Astrocyte (in vitro differentiated cells and primary cell): ENCODE results near the gene TSPAN14. TPM values are rescaled to one million over a fixed set of nuclear protein-coding genes. Genes with fewer than 3 reads are reported as not detected.

Experiments used
- DNase-seq: peaks from one replicate; pipeline ENCODE4 v3.0.0-alpha.2; 2010; ENCODE audit warnings: low read depth
- FAIRE-seq: peaks from 2 replicates; lab custom pipeline; 2011; peaks lifted over from hg19 to GRCh38; lab: Jason Lieb, UNC
- H2AFZ ChIP-seq: 2 replicates; pipeline ENCODE4 v1.6.0; 2012; ENCODE audit warnings: low read depth, low read length, inconsistent platforms
- H3K27ac ChIP-seq: 2 replicates; pipeline ENCODE4 v1.5.1; 2011; ENCODE audit warnings: low read depth, low read length, inconsistent platforms
- H3K27me3 ChIP-seq: 2 replicates; pipeline ENCODE4 v1.6.0; 2011; ENCODE audit warnings: low read length, inconsistent platforms; ENCODE audit not compliant: insufficient read depth
- H3K36me3 ChIP-seq: 2 replicates; pipeline ENCODE4 v1.5.1; 2011; ENCODE audit warnings: low read length, inconsistent platforms; ENCODE audit not compliant: insufficient read depth
- H3K4me1 ChIP-seq: 2 replicates; pipeline ENCODE4 v1.5.1; 2011; ENCODE audit warnings: low read length, inconsistent platforms; ENCODE audit not compliant: insufficient read depth
- H3K4me2 ChIP-seq: 2 replicates; pipeline ENCODE4 v1.6.0; 2012; ENCODE audit warnings: low read length, inconsistent platforms
- H3K4me3 ChIP-seq: 2 replicates; pipeline ENCODE4 v1.5.1; 2011; ENCODE audit warnings: low read depth, mild to moderate bottlenecking, low read length, inconsistent platforms; ENCODE audit not compliant: insufficient read depth
- H3K79me2 ChIP-seq: 2 replicates; pipeline ENCODE4 v1.6.0; 2012; ENCODE audit warnings: mild to moderate bottlenecking, low read length, inconsistent platforms; ENCODE audit not compliant: insufficient read depth
- H3K9ac ChIP-seq: 2 replicates; pipeline ENCODE4 v1.6.0; 2012; ENCODE audit warnings: mild to moderate bottlenecking, low read length, inconsistent platforms
- H3K9me3 ChIP-seq: 2 replicates; pipeline ENCODE4 v1.5.1; 2012; ENCODE audit warnings: low read depth, mild to moderate bottlenecking, low read length, inconsistent platforms; ENCODE audit not compliant: insufficient read depth
- H4K20me1 ChIP-seq: 2 replicates; pipeline ENCODE4 v1.6.0; 2012; ENCODE audit warnings: low read length, inconsistent platforms; ENCODE audit not compliant: insufficient read depth
- H3K27ac Mint-ChIP-seq: one replicate; pipeline ENCODE4 v1.8.0; 2021; ENCODE audit warnings: mild to moderate bottlenecking, mixed read lengths; ENCODE audit not compliant: unreplicated experiment
- H3K27me3 Mint-ChIP-seq: one replicate; pipeline ENCODE4 v1.8.0; 2021; ENCODE audit warnings: low read depth, mixed read lengths; ENCODE audit not compliant: unreplicated experiment
- H3K36me3 Mint-ChIP-seq: one replicate; pipeline ENCODE4 v1.8.0; 2021; ENCODE audit warnings: low read depth, mixed read lengths; ENCODE audit not compliant: unreplicated experiment
- H3K4me1 Mint-ChIP-seq: one replicate; pipeline ENCODE4 v1.8.0; 2021; ENCODE audit warnings: low read depth, mixed read lengths; ENCODE audit not compliant: unreplicated experiment
- H3K4me3 Mint-ChIP-seq: one replicate; pipeline ENCODE4 v1.8.0; 2021; ENCODE audit warnings: mild to moderate bottlenecking, moderate library complexity, mixed read lengths; ENCODE audit not compliant: unreplicated experiment
- H3K9me3 Mint-ChIP-seq: one replicate; pipeline ENCODE4 v1.8.0; 2021; ENCODE audit warnings: mild to moderate bottlenecking, mixed read lengths; ENCODE audit not compliant: unreplicated experiment
- EZH2 ChIP-seq: IDR thresholded peaks from 2 replicates; pipeline ENCODE4 v1.6.1; 2012; ENCODE audit warnings: mild to moderate bottlenecking, low read length, inconsistent platforms; ENCODE audit not compliant: insufficient read depth
- total RNA-seq: library from RNA; stranded (reverse); gene quantifications from 2 replicates; pipeline ENCODE4 v1.2.1, GENCODE V29; 2021
- TF ChIP-seq, protein P1 (sequence below): IDR thresholded peaks from 2 replicates; pipeline ENCODE4 v1.5.1; 2011; ENCODE audit warnings: low read depth, mild to moderate bottlenecking, inconsistent platforms, low read length, moderate library complexity; ENCODE audit not compliant: insufficient read depth

Gene TSPAN14
- total RNA-seq, 1 donor from 2014 or later, result 140 TPM

DNA sequence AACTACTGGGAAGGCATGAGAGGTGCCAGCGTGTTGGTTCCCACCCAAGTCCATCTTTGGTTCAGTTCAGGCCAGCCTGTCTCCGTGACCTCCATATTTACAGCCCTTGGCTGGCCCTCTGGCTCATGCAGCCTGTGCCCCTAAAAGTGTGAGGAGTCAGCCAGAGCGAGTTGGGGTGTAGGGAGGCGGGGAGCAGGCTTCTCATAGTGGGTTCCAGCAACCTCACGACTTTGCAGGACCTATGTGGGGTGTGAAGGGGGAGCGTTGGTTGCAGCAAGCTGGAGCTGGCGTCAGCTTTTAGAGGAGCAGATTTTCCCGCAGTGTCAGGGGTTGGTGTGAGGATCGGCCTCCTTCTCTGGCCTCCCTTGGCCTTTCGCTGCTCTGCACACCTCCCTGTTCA, 9.8 kb downstream of the TSPAN14 start:
- H4K20me1 ChIP-seq, result peaks cover 91% of the 10 kb centered on the region
- H3K9ac ChIP-seq, result no peak overlapping the region
- H3K27me3 Mint-ChIP-seq, result no peaks in the 10 kb centered on the region
- H3K27me3 ChIP-seq, result no peaks in the 10 kb centered on the region
- peaks cover 70% of the 10 kb centered on the region for H3K4me1 ChIP-seq
- FAIRE-seq (no peak), DNase-seq (no peak)
- no peak overlapping the region for H3K4me3 ChIP-seq
- H3K36me3 Mint-ChIP-seq, result peaks cover 3% of the 10 kb centered on the region
- H3K4me1 Mint-ChIP-seq, result peaks cover 91% of the 10 kb centered on the region
- H3K27ac Mint-ChIP-seq, result peak overlapping the region; percentile 83
- H3K79me2 ChIP-seq, result peaks cover 100% of the 10 kb centered on the region
- TF ChIP-seq, protein P1, sequence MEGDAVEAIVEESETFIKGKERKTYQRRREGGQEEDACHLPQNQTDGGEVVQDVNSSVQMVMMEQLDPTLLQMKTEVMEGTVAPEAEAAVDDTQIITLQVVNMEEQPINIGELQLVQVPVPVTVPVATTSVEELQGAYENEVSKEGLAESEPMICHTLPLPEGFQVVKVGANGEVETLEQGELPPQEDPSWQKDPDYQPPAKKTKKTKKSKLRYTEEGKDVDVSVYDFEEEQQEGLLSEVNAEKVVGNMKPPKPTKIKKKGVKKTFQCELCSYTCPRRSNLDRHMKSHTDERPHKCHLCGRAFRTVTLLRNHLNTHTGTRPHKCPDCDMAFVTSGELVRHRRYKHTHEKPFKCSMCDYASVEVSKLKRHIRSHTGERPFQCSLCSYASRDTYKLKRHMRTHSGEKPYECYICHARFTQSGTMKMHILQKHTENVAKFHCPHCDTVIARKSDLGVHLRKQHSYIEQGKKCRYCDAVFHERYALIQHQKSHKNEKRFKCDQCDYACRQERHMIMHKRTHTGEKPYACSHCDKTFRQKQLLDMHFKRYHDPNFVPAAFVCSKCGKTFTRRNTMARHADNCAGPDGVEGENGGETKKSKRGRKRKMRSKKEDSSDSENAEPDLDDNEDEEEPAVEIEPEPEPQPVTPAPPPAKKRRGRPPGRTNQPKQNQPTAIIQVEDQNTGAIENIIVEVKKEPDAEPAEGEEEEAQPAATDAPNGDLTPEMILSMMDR, result no peak
- TF ChIP-seq EZH2, result no peak
- H3K27ac ChIP-seq, result peak overlapping the region; percentile 61
- no peaks in the 10 kb centered on the region for H3K36me3 ChIP-seq
- peak overlapping the region; percentile 70 for H3K4me2 ChIP-seq
- no peaks in the 10 kb centered on the region for H3K9me3 Mint-ChIP-seq
- no peak overlapping the region for H3K4me3 Mint-ChIP-seq
- H2AFZ ChIP-seq, result no peak overlapping the region
- H3K9me3 ChIP-seq, result no peaks in the 10 kb centered on the region

DNA sequence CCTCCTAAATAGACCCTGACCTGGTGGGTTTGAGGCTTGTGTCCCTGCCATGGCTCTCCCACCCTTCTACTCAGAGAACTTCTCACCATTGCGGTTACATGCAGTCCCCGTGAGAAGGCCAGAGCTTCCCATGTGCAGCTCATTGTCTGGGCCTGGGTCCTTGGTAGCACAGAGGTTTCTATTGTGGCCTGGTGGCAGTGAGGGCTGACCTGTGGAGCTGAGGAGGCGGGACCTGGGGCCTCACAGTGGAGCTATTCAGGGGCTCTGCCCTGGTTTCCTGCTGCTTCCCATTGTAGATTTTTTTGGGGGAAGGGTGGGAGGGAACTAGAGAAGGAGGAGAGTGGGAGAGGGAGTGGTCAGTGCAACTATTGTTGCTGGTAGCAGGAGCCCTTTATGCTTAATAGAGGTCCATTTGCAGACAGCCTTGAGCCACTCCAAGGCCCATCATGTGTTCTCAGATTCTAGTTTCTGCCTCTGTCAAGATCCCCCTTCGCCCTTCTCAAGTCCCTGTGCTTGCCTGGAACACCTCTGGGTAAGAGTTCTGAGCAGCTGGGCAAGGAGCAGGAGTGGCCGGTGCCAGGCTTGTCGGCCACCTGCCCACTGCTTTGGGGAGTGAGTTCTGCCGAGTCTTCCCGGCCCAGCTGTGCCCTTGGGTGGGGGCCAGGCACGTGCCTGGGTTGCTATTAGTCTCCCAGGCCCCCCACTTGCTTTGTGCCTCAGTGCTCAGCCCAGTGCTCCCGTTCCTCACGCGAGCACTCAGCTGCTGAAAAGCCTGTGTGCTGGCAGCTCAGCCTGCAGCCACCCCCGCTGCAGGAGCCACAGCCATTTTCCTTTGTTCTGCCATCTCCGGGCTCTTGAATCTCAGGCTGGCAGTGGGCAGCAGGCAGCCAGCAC, 10.7 kb downstream of the TSPAN14 start:
- FAIRE-seq, result no peak
- Histone ChIP-seq H3K79me2 (peaks cover 100% of the 10 kb centered on the region), H3K4me3 (peak overlapping the region; percentile 31), H3K4me1 (peaks cover 61% of the 10 kb centered on the region), H4K20me1 (peaks cover 86% of the 10 kb centered on the region), H3K36me3 (no peaks in the 10 kb centered on the region), H3K27me3 (no peaks in the 10 kb centered on the region), H2AFZ (no peak overlapping the region), H3K27ac (peak overlapping the region; percentile 61), H3K4me2 (peak overlapping the region; percentile 70), H3K9me3 (no peaks in the 10 kb centered on the region), H3K9ac (peak overlapping the region; percentile 69)
- Mint-ChIP-seq H3K36me3 (peaks cover 5% of the 10 kb centered on the region), H3K4me1 (peaks cover 89% of the 10 kb centered on the region), H3K9me3 (no peaks in the 10 kb centered on the region), H3K27ac (peak overlapping the region; percentile 85), H3K27me3 (no peaks in the 10 kb centered on the region), H3K4me3 (peak overlapping the region; percentile 57)
- DNase-seq, result peak; percentile 43
- TF ChIP-seq EZH2, result no peak
- TF ChIP-seq, protein P1, result no peak

DNA sequence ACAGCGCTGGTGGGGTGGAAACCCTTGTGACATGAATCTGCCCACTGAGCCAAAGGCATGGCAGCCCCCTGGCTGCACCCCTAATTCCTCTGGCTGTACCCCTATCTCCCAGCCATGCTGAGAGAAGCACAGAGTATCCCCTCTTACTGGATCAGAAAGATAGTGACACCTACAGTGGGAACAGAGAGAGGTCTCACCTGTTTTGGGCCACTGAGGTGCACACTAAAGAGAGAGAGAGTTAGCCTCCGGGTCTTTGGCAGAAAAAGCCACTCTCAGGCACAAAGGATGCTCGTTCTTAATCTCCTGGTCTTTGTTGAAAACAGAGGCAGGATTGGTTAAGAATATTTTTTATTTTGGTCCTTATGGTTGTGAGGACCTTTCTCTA, 11.3 kb downstream of the TSPAN14 start:
- Histone ChIP-seq H3K79me2 (peaks cover 100% of the 10 kb centered on the region), H2AFZ (no peak overlapping the region), H3K36me3 (peaks cover 6% of the 10 kb centered on the region), H4K20me1 (peaks cover 80% of the 10 kb centered on the region), H3K27me3 (no peaks in the 10 kb centered on the region), H3K4me3 (no peak overlapping the region), H3K4me1 (peaks cover 57% of the 10 kb centered on the region), H3K9me3 (no peaks in the 10 kb centered on the region), H3K9ac (peak overlapping the region; percentile 69), H3K27ac (peak overlapping the region; percentile 61), H3K4me2 (peak overlapping the region; percentile 70)
- Mint-ChIP-seq H3K27ac (peak overlapping the region; percentile 85), H3K36me3 (peaks cover 8% of the 10 kb centered on the region), H3K9me3 (no peaks in the 10 kb centered on the region), H3K4me3 (peak overlapping the region; percentile 57), H3K4me1 (peaks cover 85% of the 10 kb centered on the region), H3K27me3 (no peaks in the 10 kb centered on the region)
- no peak for TF ChIP-seq EZH2
- TF ChIP-seq, protein P1, result no peak
- FAIRE-seq, result no peak
- no peak for DNase-seq
